Measurements from ENCODE around the gene MGAT4C.

DNA sequence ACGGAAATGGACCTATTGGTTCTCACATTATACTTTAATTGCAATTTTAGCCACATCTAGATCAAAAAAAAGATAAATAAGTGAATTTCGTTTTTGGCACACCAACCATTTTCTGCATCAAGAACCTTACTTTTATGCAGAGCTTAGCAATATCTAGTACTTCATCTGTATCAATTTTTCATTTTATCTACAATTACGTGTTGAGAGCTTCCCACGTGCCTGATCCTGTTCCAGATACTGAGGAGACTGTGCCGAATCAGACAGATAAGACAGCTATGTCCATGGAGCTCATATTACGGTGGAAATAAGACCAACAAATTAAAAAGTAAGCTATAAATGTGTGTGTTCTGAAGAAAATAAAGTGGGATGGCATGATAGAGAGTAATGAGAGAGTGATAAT, 101.6 kb downstream of the MGAT4C start:
- TF ChIP-seq POLR2AphosphoS5 (IDR thresholded peaks at IDR 0.05; ENCODE audit: low read depth, low read length) (no peak), POLR2A (IDR thresholded peaks at IDR 0.05; ENCODE audit: low read depth, low read length) (no peak)
